Central memory CD4-positive, alpha-beta T cell (primary cell): ENCODE results near the gene MSI2.

ENCODE experiments used
- DNase-seq: peaks from one replicate; pipeline ENCODE4 v3.0.0; 2022

The MSI2 gene

GRCh38 chr17:57533684-57534305, 277.5 kb downstream of the MSI2 start:
- no peak for DNase-seq

- no peak for DNase-seq
Measured at GRCh38 chr17:57534863-57535248, 278.5 kb downstream of the MSI2 start.

- DNase-seq, result no peak
Measured at GRCh38 chr17:57535249-57535966, 279.1 kb downstream of the MSI2 start.

GRCh38 chr17:57536289-57536688, 280.0 kb downstream of the MSI2 start:
- no peak for DNase-seq

GRCh38 chr17:57536789-57537523, 280.6 kb downstream of the MSI2 start:
- no peak for DNase-seq

GRCh38 chr17:57537524-57538410, 281.4 kb downstream of the MSI2 start:
- DNase-seq, result no peak

- no peak for DNase-seq
Measured at GRCh38 chr17:57538736-57539456, 282.6 kb downstream of the MSI2 start.

- DNase-seq, result no peak
Measured at GRCh38 chr17:57539529-57540301, 283.4 kb downstream of the MSI2 start.

GRCh38 chr17:57540596-57540995, 284.3 kb downstream of the MSI2 start:
- no peak for DNase-seq

- no peak for DNase-seq
Measured at GRCh38 chr17:57541049-57541448, 284.7 kb downstream of the MSI2 start.

GRCh38 chr17:57541472-57542394, 285.4 kb downstream of the MSI2 start:
- no peak for DNase-seq

GRCh38 chr17:57542510-57542909, 286.2 kb downstream of the MSI2 start:
- DNase-seq, result no peak

- DNase-seq, result no peak
Measured at GRCh38 chr17:57543230-57543629, 286.9 kb downstream of the MSI2 start.

- no peak for DNase-seq
Measured at GRCh38 chr17:57544401-57544800, 288.1 kb downstream of the MSI2 start.

- no peak for DNase-seq
Measured at GRCh38 chr17:57544834-57545463, 288.6 kb downstream of the MSI2 start.

- DNase-seq, result no peak
Measured at GRCh38 chr17:57545731-57546342, 289.5 kb downstream of the MSI2 start.

- DNase-seq, result no peak
Measured at GRCh38 chr17:57548421-57549410, 292.4 kb downstream of the MSI2 start.

GRCh38 chr17:57549468-57549867, 293.1 kb downstream of the MSI2 start:
- DNase-seq, result no peak
